Measurements from ENCODE around the gene COPZ2.
"Not testable (repeated sequence)": the region's sequence is repeated elsewhere in the genome, so short reads cannot be mapped to it uniquely, and the experiment has no call there.

Gene COPZ2, protein sequence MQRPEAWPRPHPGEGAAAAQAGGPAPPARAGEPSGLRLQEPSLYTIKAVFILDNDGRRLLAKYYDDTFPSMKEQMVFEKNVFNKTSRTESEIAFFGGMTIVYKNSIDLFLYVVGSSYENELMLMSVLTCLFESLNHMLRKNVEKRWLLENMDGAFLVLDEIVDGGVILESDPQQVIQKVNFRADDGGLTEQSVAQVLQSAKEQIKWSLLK

GRCh38 chr17:48037036-48037837, at the start of gene COPZ2:
COPZ2 (minus strand) TSS chr17:48037797; CDS start chr17:48037777, 20 bp downstream.
- peak; percentile 81 for DNase-seq (ENCODE audit: low read depth)

DNA sequence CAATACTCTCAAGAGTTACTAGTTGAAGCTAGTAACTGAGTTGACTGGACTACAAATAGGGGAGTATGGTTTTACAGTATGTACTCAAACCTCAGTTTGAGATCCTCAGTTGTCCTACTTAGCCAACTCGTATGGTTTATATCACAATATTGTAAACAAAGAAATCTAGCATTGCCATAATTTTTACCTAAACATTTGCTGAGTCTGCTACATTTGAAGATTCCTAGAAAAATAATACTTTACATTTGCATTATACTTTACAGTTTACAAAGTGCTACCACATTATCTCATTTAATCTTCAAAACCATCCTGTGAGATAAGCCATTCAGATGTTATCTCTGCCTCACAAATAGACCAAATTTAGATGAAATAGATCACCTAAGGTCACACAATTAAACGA, 47.3 kb upstream of the COPZ2 start:
- DNase-seq (ENCODE audit: low read depth): no peak

DNA sequence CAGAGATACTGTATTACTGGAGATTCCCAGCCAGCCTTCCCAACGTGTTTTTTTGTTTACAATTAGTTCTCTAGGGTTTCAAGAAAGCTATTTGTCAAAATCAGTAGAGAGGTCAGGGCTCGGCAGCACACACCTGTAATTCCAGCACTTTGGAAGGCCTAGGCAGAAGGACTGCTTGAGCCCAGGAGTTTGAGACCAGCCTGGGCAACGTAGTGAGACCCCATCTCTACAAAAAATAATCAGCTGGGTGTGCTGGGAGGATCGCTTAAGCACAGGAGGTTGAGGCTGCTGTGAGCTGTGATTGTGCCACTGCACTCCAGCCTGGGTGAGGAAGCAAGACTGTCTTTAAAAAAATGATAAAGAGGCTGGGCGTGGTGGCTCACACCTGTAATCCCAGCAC, 44.3 kb upstream of the COPZ2 start:
- no peak for DNase-seq (ENCODE audit: low read depth)

DNA sequence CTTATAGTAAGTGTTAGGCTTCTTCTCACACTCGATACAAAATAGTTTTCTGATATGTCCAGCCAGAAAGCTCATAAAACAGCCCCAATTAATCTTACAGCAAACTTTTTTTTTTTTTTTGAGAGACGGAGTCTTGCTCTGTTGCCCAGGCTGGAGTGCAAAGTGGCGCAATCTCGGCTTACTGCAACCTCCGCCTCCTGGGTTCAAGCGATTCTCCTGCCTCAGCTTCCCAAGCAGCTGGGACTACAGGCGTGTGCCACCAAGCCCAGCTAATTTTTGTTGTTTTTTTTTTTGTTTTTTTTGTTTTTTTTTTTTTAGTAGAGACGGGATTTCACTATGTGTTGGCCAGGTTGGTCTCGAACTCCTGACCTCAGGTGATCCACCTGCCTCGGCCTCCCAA, 39.6 kb upstream of the COPZ2 start:
- DNase-seq (ENCODE audit: low read depth): not testable (repeated sequence)

DNA sequence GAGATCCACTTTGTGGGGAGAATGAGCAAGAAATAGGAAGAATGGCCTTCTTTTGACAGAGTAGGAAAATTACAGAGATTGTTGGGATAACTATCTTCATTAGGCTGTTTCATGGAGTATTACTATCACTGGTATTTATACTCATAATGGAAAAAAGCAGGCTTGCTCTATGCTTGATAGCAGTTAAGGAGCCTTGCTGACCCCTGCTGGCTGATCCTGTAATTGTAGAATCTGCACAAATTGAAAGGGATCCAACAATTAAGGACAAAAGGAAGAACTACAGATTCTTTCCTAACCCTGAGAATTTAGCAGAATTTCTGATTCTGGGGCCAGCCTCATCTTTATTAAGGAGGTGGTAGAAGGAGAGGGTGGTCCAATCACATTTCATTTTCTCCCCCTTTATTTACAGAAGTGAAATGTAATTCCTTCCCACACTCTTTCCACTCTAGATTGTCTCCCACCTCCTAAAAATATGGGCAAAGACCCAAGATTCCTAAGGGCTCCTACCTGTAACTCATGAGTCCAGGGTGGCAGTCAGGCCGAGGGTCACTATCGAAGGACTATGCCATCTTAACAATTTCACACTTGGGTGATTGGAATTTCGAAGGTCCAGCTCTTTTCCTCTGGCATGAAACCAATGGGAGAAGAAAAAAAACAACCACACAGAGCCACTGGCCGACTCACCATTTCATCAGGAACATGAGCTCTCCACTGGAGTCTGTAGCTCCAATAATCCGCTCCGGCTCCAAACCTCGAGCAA, 36.9 kb upstream of the COPZ2 start:
- peak; percentile 90 for DNase-seq (ENCODE audit: low read depth)

DNA sequence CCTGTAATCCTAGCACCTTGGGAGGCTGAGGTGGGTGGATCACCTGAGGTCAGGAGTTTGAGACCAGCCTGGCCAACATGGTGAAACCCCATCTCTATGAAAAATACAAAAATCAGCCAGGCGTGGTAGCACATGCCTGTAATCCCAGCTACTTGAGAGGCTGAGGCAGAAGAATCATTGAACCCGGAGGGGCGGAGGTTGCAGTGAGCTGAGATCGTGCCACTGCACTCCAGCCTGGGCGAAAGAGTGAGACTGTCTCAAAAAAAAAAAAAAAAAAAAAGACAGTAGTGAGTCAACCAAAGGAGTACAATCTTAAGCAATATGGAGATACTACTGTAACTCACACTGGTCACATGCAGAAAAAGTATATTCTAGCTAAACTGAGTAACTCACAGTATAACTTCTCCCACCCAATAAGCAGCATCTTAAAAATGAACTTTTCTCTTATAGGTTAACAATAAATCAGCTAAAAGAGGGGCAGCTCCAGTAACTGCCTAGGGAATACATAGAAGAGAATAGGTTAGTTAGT, 36.0 kb upstream of the COPZ2 start:
- DNase-seq (ENCODE audit: low read depth): not testable (repeated sequence)

DNA sequence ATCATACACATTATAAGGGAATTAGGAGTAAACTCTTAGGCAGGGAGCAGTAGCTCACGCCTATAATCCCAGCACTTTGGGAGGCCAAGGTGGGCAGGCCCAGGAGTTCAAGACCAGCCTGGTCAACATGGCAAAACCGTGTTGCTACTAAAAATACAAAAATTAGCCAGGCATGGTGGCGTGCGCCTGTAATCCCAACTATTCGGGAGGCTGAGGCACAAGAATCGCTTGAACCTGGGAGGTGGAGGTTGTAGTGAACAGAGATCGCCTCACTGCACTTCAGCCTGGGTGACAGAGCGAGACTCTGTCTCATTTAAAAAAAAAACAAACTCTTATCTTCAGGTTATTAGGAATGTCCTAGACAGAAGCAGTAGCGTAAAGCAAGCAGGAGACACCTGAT, 35.2 kb upstream of the COPZ2 start:
- not testable (repeated sequence) for DNase-seq (ENCODE audit: low read depth)

DNA sequence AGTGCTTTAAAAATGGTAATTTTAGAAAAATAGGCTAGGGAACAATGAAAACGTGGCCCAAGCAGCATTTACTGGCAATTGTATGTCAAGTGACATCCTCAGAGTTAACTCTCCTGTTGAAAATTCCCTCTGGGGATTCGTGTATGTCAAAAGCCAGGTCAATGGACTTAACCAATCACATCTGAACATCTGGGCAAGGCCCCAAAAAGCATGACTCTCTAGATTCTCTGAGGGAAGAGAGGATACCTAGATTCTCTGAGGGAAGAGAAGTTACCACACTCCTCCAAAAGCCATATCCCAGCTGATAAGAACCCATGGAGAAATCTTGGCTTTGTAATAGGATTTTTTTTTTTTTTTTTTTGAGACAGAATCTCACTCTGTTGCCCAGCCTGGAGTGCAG, 34.1 kb upstream of the COPZ2 start:
- no peak for DNase-seq (ENCODE audit: low read depth)

DNA sequence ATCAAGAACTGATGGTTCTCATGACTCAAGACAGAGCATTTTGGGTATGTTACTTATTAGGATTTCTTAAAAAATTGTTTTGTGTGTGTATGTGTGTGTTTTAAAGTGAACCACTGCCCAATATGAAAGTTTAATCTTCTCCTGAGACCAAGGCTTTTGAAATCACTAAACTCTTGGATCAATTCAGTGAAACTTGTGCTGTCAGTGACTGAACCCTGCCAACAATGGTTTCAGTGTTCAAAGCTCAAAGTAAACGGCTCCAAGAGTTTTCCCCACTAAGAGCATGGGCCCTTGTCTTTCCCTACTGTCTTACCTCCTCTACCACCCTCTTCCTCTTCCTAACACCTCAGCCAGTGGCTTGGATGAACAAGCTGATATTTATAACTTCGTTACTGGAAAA, 32.6 kb upstream of the COPZ2 start:
- DNase-seq (ENCODE audit: low read depth): no peak

- DNase-seq (ENCODE audit: low read depth): peak; percentile 70
Measured at GRCh38 chr17:48068491-48068961, 30.9 kb upstream of the COPZ2 start.

- DNase-seq (ENCODE audit: low read depth): not testable (repeated sequence)
Measured at GRCh38 chr17:48067808-48068207, 30.2 kb upstream of the COPZ2 start.

DNA sequence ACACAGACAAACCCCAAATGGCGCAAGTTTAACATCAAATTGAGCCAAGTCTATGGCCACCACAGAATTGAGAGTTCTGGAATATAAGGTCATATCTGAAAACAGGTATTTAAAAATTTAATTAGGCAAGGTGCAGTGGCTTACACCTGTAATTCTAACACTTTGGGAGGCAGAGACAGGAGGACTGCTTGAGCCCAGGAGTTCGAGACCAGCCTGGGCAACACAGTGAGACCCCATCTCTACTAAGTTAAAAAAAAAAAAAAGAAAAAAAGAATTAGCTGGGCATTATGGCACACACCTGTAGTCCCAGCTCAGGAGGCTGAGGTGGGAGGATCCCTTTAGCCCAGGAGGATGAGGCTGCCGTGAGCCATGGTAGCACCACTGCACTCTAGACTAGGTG, 29.6 kb upstream of the COPZ2 start:
- no peak for DNase-seq (ENCODE audit: low read depth)

- DNase-seq (ENCODE audit: low read depth): no peak
Measured at GRCh38 chr17:48066656-48067055, 29.1 kb upstream of the COPZ2 start.

- no peak for DNase-seq (ENCODE audit: low read depth)
Measured at GRCh38 chr17:48066192-48066591, 28.6 kb upstream of the COPZ2 start.

DNA sequence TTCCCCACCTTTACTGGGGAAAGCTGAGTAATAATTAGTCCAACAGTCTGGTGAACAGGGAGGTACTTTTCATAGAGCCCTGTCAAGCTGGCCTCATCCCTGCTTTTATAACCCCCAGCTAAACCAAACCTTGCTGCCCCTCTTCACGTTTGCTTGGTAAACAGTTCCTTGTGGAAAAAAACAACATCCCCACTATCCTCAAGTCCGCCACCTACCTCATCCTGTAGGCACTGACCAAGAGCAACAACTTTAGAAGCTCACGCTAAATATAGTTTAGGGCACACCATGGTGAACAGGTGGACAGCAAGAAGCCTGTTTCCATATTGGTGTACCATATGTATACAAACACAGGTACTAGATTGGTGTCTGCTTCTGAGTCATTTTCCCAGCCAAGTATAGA, 27.0 kb upstream of the COPZ2 start:
- no peak for DNase-seq (ENCODE audit: low read depth)

DNA sequence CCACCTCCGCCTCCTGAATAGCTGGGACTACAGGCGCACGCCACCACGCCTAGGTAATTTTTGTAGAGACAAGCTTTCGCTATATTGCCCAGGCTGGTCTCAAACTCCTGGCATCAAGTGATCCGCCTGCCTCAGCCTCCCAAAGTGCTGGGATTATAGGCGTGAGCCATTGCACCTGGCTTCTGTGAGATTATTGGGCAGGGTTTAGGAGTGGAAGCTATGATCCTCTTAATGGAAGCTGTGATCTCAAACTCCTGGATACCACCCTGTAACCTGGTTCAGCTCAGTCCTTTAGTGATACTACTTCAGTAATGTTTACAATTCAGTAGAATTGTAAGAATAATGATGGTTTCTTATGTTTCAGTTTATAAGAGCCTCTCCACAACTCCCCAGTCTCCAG, 24.7 kb upstream of the COPZ2 start:
- DNase-seq (ENCODE audit: low read depth): no peak

- no peak for DNase-seq (ENCODE audit: low read depth)
Measured at GRCh38 chr17:48060249-48060648, 22.7 kb upstream of the COPZ2 start.

DNA sequence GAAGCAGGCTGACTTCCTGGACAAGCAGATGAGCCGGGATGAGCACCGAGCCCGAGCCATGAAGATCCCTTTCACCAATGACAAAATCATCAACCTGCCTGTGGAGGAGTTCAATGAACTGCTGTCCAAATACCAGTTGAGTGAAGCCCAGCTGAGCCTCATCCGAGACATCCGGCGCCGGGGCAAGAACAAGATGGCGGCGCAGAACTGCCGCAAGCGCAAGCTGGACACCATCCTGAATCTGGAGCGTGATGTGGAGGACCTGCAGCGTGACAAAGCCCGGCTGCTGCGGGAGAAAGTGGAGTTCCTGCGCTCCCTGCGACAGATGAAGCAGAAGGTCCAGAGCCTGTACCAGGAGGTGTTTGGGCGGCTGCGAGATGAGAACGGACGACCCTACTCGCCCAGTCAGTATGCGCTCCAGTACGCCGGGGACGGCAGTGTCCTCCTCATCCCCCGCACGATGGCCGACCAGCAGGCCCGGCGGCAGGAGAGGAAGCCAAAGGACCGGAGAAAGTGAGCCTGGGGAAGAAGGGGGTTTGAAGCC, 21.6 kb upstream of the COPZ2 start:
- no peak for DNase-seq (ENCODE audit: low read depth)

DNA sequence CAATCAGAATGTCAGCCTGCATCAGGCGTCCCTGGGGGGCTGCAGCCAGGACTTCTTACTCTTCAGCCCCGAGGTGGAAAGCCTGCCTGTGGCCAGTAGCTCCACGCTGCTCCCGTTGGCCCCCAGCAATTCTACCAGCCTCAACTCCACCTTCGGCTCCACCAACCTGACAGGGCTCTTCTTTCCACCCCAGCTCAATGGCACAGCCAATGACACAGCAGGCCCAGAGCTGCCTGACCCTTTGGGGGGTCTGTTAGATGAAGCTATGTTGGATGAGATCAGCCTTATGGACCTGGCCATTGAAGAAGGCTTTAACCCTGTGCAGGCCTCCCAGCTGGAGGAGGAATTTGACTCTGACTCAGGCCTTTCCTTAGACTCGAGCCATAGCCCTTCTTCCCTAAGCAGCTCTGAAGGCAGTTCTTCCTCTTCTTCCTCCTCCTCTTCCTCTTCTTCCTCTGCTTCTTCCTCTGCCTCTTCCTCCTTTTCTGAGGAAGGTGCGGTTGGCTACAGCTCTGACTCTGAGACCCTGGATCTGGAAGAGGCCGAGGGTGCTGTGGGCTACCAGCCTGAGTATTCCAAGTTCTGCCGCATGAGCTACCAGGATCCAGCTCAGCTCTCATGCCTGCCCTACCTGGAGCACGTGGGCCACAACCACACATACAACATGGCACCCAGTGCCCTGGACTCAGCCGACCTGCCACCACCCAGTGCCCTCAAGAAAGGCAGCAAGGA, 21.0 kb upstream of the COPZ2 start:
- DNase-seq (ENCODE audit: low read depth): no peak

- no peak for DNase-seq (ENCODE audit: low read depth)
Measured at GRCh38 chr17:48057626-48058025, 20.0 kb upstream of the COPZ2 start.

GRCh38 chr17:48056879-48057278, 19.3 kb upstream of the COPZ2 start:
- no peak for DNase-seq (ENCODE audit: low read depth)

All from ELR (cell line).